Measurements from ENCODE around the gene NFATC2.

GRCh38 chr20:51535075-51535386 lies 7.5 kb downstream of the NFATC2 start:
- TF ChIP-seq ZNF274 (IDR thresholded peaks at IDR 0.05; ENCODE audit: low read depth, low read length), result no peak
- TF ChIP-seq YY1 (IDR thresholded peaks at IDR 0.05; ENCODE audit: insufficient read depth, insufficient read length), result no peak

All from NT2/D1 (cell line).